Measurements from ENCODE around the gene PSTPIP2. TPM values are rescaled to one million over a fixed set of nuclear protein-coding genes. Genes with fewer than 3 reads are reported as not detected.

Gene PSTPIP2
- total and polyA plus RNA-seq, 2 donors (not counting 1 experiment from before 2014, with no cell fraction given): 0.42 to 0.76 TPM

GRCh38 chr18:45976566-45976965, 95.5 kb downstream of the PSTPIP2 start:
- H3K4me1 ChIP-seq (ENCODE audit: control insufficient read depth in 2 of 2, insufficient read depth in 2 of 2, low read length in 2 of 2): no peaks in the 10 kb centered on the region
- DNase-seq: no peak
- no peak overlapping the region for H3K4me3 ChIP-seq (ENCODE audit: control extremely low read depth in 1 of 5, extremely low read depth in 1 of 5, insufficient read depth in 1 of 5, low read depth in 2 of 5, low read length in 4 of 5)
- intact Hi-C loops (cut with micrococcal nuclease): no loop called here
- no peak for ATAC-seq (ENCODE audit: low read depth)
- WGBS (ENCODE audit: insufficient coverage): no CpG with 5 or more reads among the region's 1 CpG
- H3K36me3 ChIP-seq (replicated peaks in 1 of 2; ENCODE audit: control extremely low read depth in 1 of 2, control insufficient read depth in 1 of 2, extremely low read depth in 1 of 2, insufficient read depth in 2 of 2, low read length in 1 of 2): no peaks in the 10 kb centered on the region
- no peaks in the 10 kb centered on the region for H3K9me3 ChIP-seq (ENCODE audit: control extremely low read depth in 1 of 3, control insufficient read depth in 2 of 3, insufficient read depth in 1 of 3, low read length in 2 of 3)
- H4K20me1 ChIP-seq (ENCODE audit: control insufficient read depth, insufficient read depth, low read length, poor library complexity, severe bottlenecking): no peaks in the 10 kb centered on the region
- H3K4me1 Mint-ChIP-seq: peaks cover 3% of the 10 kb centered on the region
- ChIA-PET POLR2A (no interaction called here), CTCF (interaction anchor here (1.4 to 1.8 kb wide), 4 partner anchors 14 to 312 kb away, joined by 3 to 7 read pairs (median 3); no protein-coding TSS in a partner anchor)
- H3K27ac ChIP-seq (ENCODE audit: low read length in 2 of 2): no peak overlapping the region
- no peaks in the 10 kb centered on the region for H3K27me3 ChIP-seq (replicated peaks in 1 of 4; ENCODE audit: control extremely low read depth in 1 of 4, control insufficient read depth in 3 of 4, insufficient read depth in 4 of 4, low read length in 3 of 4)
- H3K9ac ChIP-seq (ENCODE audit: low read length): no peak overlapping the region
- H3K27ac Mint-ChIP-seq: no peak overlapping the region
- H3K4me3 Mint-ChIP-seq: no peak overlapping the region
- no peak overlapping the region for H3K4me2 ChIP-seq (replicated peaks; ENCODE audit: low read depth, low read length, poor library complexity, severe bottlenecking)
- no peaks in the 10 kb centered on the region for H3K79me2 ChIP-seq (ENCODE audit: control insufficient read depth, insufficient read depth, low read length)
- H3K27me3 Mint-ChIP-seq: no peaks in the 10 kb centered on the region
- TF ChIP-seq CTCF (IDR thresholded peaks at IDR 0.05): no peak
- no peak for TF ChIP-seq EZH2 (IDR thresholded peaks at IDR 0.05; ENCODE audit: borderline replicate concordance, insufficient read depth, low read depth, low read length, poor library complexity, severe bottlenecking)
- no peak overlapping the region for H2AFZ ChIP-seq (ENCODE audit: insufficient read depth, low read depth, low read length, poor library complexity, severe bottlenecking)
- H3K9me3 Mint-ChIP-seq (ENCODE audit: insufficient read depth): no peaks in the 10 kb centered on the region

DNA sequence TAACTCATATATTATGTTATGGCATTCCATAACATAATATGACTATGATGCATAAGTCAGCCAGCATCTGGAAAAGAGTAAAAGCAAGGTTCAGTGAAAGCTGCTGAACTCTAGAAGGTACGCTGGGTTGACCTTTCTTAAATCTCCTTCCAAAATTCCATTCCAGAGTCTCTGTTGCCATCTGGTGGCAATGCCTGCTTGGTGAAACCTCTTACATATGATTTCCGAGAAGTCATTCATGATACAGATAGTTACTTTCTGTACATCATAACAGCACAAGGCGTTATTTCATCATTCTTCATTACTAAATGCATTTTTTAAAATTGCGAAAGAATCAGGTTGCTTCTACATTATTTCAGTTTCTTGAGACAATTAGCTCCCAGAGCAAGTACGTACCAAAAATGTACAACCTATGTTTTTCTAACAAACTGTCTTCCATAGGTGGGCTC, 97.9 kb downstream of the PSTPIP2 start:
- ChIA-PET POLR2A (no interaction called here), CTCF (interaction anchor here (0.7 to 3.1 kb wide), 7 partner anchors 37 to 1370 kb away, joined by 3 to 22 read pairs (median 4); no protein-coding TSS in a partner anchor)
- WGBS (ENCODE audit: insufficient coverage): 23% methylated on average over 3 of the region's 5 CpGs
- H3K4me3 ChIP-seq (ENCODE audit: control extremely low read depth in 1 of 5, extremely low read depth in 1 of 5, insufficient read depth in 1 of 5, low read depth in 2 of 5, low read length in 4 of 5): no peak overlapping the region
- H3K79me2 ChIP-seq (ENCODE audit: control insufficient read depth, insufficient read depth, low read length): no peaks in the 10 kb centered on the region
- Mint-ChIP-seq H3K4me1 (peaks cover 3% of the 10 kb centered on the region), H3K27me3 (no peaks in the 10 kb centered on the region), H3K9me3 (ENCODE audit: insufficient read depth) (no peaks in the 10 kb centered on the region), H3K27ac (no peak overlapping the region), H3K4me3 (no peak overlapping the region)
- intact Hi-C loops (cut with micrococcal nuclease): loop anchor here (1.0 kb wide), 2 partner anchors 283 to 309 kb away; no protein-coding TSS in a partner anchor
- no peaks in the 10 kb centered on the region for H3K9me3 ChIP-seq (ENCODE audit: control extremely low read depth in 1 of 3, control insufficient read depth in 2 of 3, insufficient read depth in 1 of 3, low read length in 2 of 3)
- H3K9ac ChIP-seq (ENCODE audit: low read length): no peak overlapping the region
- H4K20me1 ChIP-seq (ENCODE audit: control insufficient read depth, insufficient read depth, low read length, poor library complexity, severe bottlenecking): no peaks in the 10 kb centered on the region
- no peak overlapping the region for H3K27ac ChIP-seq (ENCODE audit: low read length in 2 of 2)
- peak overlapping the region; percentile 3 for H3K4me2 ChIP-seq (replicated peaks; ENCODE audit: low read depth, low read length, poor library complexity, severe bottlenecking)
- peak; percentile 67 for DNase-seq
- ATAC-seq (ENCODE audit: low read depth): no peak
- H2AFZ ChIP-seq (ENCODE audit: insufficient read depth, low read depth, low read length, poor library complexity, severe bottlenecking): peak overlapping the region; percentile 3
- no peaks in the 10 kb centered on the region for H3K4me1 ChIP-seq (ENCODE audit: control insufficient read depth in 2 of 2, insufficient read depth in 2 of 2, low read length in 2 of 2)
- no peaks in the 10 kb centered on the region for H3K27me3 ChIP-seq (replicated peaks in 1 of 4; ENCODE audit: control extremely low read depth in 1 of 4, control insufficient read depth in 3 of 4, insufficient read depth in 4 of 4, low read length in 3 of 4)
- H3K36me3 ChIP-seq (replicated peaks in 1 of 2; ENCODE audit: control extremely low read depth in 1 of 2, control insufficient read depth in 1 of 2, extremely low read depth in 1 of 2, insufficient read depth in 2 of 2, low read length in 1 of 2): no peaks in the 10 kb centered on the region
- TF ChIP-seq CTCF (IDR thresholded peaks at IDR 0.05): peak; percentile 67
- no peak for TF ChIP-seq EZH2 (IDR thresholded peaks at IDR 0.05; ENCODE audit: borderline replicate concordance, insufficient read depth, low read depth, low read length, poor library complexity, severe bottlenecking)

Measured in B cell (primary cell).